ENCODE measurements around the gene CFAP97D1. TPM values are rescaled to one million over a fixed set of nuclear protein-coding genes. Genes with fewer than 3 reads are reported as not detected.

Gene CFAP97D1
- total RNA-seq, 3 donors from 2014 or later (not counting 1 experiment from before 2014, with no cell fraction given) = not detected

DNA sequence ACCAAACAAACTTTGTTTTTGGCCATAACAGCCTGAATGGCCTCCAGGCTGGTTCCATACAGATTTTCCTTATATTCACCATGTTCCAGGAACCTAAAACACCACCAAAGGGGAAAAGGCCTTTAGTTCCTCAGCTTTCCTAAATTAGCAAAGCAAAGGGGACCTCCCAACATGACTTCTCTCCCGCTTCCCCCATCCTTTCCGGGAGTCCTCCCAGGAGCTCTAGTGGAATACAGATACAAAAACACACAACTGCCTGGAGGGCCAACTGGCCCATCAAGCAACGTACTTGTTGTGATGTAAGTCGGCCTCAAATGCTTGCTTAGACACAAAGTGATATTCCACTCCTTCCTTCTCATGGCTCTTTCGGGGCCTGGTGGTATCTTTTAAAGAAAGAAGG is 30.6 kb downstream of the CFAP97D1 start:
- TF ChIP-seq, protein P1, sequence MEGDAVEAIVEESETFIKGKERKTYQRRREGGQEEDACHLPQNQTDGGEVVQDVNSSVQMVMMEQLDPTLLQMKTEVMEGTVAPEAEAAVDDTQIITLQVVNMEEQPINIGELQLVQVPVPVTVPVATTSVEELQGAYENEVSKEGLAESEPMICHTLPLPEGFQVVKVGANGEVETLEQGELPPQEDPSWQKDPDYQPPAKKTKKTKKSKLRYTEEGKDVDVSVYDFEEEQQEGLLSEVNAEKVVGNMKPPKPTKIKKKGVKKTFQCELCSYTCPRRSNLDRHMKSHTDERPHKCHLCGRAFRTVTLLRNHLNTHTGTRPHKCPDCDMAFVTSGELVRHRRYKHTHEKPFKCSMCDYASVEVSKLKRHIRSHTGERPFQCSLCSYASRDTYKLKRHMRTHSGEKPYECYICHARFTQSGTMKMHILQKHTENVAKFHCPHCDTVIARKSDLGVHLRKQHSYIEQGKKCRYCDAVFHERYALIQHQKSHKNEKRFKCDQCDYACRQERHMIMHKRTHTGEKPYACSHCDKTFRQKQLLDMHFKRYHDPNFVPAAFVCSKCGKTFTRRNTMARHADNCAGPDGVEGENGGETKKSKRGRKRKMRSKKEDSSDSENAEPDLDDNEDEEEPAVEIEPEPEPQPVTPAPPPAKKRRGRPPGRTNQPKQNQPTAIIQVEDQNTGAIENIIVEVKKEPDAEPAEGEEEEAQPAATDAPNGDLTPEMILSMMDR (IDR thresholded peaks at IDR 0.05) = no peak
- Histone ChIP-seq H3K4me3 (ENCODE audit: low read length) (no peak overlapping the region), H3K36me3 (ENCODE audit: control insufficient read depth, insufficient read depth, low read length) (no peaks in the 10 kb centered on the region), H3K27ac (ENCODE audit: low read length) (no peak overlapping the region), H3K27me3 (ENCODE audit: control insufficient read depth, insufficient read depth, low read length) (no peaks in the 10 kb centered on the region), H3K9me3 (ENCODE audit: control insufficient read depth, insufficient read depth, low read length) (no peaks in the 10 kb centered on the region), H3K4me1 (ENCODE audit: control insufficient read depth, insufficient read depth, low read length) (no peaks in the 10 kb centered on the region)
- DNase-seq (no peak), ATAC-seq (no peak)
- H3K36me3 Mint-ChIP-seq = no peaks in the 10 kb centered on the region
- H3K4me1 Mint-ChIP-seq = no peaks in the 10 kb centered on the region
- 86% methylated on average over 5 of the region's 5 CpGs for WGBS (ENCODE audit: insufficient coverage)
- intact Hi-C loops (cut with micrococcal nuclease) = no loop called here
- H3K9me3 Mint-ChIP-seq = no peaks in the 10 kb centered on the region
- no peak overlapping the region for H3K27ac Mint-ChIP-seq
- H3K27me3 Mint-ChIP-seq (ENCODE audit: low read depth in 2 of 2) = peaks cover 0 to 29% of the 10 kb centered on the region in 2 donors
- H3K4me3 Mint-ChIP-seq = no peak overlapping the region

DNA sequence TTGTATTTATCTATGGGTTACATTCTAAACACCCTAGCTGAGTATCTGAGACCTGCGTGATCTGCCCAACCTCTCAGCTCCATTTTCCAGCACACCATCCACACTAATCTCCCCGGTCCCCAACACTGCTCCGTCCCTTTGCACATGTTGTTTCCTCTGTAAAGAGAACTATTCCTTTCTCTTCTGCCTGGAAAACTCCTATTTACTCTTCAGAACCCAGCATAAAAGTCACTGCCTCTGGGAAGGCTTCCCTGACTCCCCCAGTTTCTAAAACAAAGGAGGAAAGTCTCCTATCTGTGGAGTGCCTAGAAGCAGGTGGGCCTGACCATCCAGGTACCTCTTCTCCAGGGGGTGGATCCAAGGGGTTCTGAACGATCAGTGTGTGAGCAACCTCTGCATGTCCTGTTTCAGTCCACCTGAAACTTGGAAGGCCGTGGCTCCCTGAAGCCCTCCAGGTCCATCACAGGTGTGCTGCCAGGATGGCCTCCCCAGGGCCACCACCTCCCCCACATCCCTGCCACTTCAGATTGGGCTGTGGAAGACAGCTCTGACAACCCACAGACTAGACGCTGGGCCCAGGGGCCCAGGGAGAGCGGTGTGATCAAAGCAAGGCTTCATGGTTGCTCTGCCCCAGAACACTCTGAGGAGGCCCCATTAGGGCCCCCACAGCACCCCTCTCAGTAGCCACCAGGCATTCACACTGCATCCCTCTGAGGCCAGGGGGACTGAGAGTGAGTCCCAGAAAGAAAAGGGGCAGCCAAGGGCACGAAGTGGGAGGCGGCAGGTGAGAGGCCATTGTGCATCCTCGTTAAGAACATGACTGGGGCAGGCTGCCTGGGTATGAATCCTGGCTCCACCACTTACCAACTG is 32.4 kb downstream of the CFAP97D1 start:
- no peak overlapping the region for H3K4me3 Mint-ChIP-seq
- Histone ChIP-seq H3K27me3 (ENCODE audit: control insufficient read depth, insufficient read depth, low read length) (no peaks in the 10 kb centered on the region), H3K4me1 (ENCODE audit: control insufficient read depth, insufficient read depth, low read length) (no peaks in the 10 kb centered on the region), H3K36me3 (ENCODE audit: control insufficient read depth, insufficient read depth, low read length) (no peaks in the 10 kb centered on the region), H3K9me3 (ENCODE audit: control insufficient read depth, insufficient read depth, low read length) (no peaks in the 10 kb centered on the region), H3K27ac (ENCODE audit: low read length) (no peak overlapping the region), H3K4me3 (ENCODE audit: low read length) (no peak overlapping the region)
- ATAC-seq = no peak
- peaks cover 0 to 29% of the 10 kb centered on the region in 2 donors for H3K27me3 Mint-ChIP-seq (ENCODE audit: low read depth in 2 of 2)
- no peaks in the 10 kb centered on the region for H3K9me3 Mint-ChIP-seq
- DNase-seq = no peak
- intact Hi-C loops (cut with micrococcal nuclease) = no loop called here
- no peaks in the 10 kb centered on the region for H3K36me3 Mint-ChIP-seq
- WGBS (ENCODE audit: insufficient coverage) = 85% methylated on average over 10 of the region's 10 CpGs
- H3K27ac Mint-ChIP-seq = no peak overlapping the region
- TF ChIP-seq, protein P1 (IDR thresholded peaks at IDR 0.05) = no peak
- no peaks in the 10 kb centered on the region for H3K4me1 Mint-ChIP-seq

DNA sequence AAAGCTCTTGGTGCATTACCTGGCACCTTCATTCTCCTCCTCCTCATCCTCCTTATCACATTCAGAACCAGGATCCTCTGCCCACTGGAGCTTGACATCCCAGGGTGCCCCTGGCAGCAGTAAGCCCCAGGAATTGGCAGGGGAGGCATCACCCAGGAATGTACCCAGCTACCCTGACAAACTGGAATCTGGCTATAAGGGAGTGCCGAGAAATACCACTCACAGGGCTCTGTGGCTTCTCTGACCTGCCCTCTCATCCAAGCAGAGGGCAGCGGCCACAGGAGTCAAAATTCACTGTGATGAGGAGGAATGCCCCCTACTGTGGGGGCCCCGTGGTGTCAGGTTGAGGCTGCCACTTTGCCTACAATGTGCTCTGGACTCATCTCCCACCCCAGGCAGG is 33.2 kb downstream of the CFAP97D1 start:
- ATAC-seq = no peak
- Histone ChIP-seq H3K27me3 (ENCODE audit: control insufficient read depth, insufficient read depth, low read length) (no peaks in the 10 kb centered on the region), H3K4me3 (ENCODE audit: low read length) (no peak overlapping the region), H3K4me1 (ENCODE audit: control insufficient read depth, insufficient read depth, low read length) (no peaks in the 10 kb centered on the region), H3K9me3 (ENCODE audit: control insufficient read depth, insufficient read depth, low read length) (no peaks in the 10 kb centered on the region), H3K36me3 (ENCODE audit: control insufficient read depth, insufficient read depth, low read length) (no peaks in the 10 kb centered on the region), H3K27ac (ENCODE audit: low read length) (no peak overlapping the region)
- Mint-ChIP-seq H3K4me3 (no peak overlapping the region), H3K9me3 (no peaks in the 10 kb centered on the region), H3K4me1 (no peaks in the 10 kb centered on the region), H3K27ac (no peak overlapping the region), H3K36me3 (no peaks in the 10 kb centered on the region), H3K27me3 (ENCODE audit: low read depth in 2 of 2) (peaks cover 0 to 29% of the 10 kb centered on the region in 2 donors)
- WGBS (ENCODE audit: insufficient coverage) = 90% methylated on average over 3 of the region's 3 CpGs
- intact Hi-C loops (cut with micrococcal nuclease) = no loop called here
- TF ChIP-seq, protein P1 (IDR thresholded peaks at IDR 0.05) = no peak
- no peak for DNase-seq
